Neuronal stem cell (in vitro differentiated cells): ENCODE measurements around the gene FGFRL1.
A peak's percentile ranks its signal among the peaks of the same experiment; 100 is the strongest.
"Not testable (repeated sequence)": the region's sequence is repeated elsewhere in the genome, so short reads cannot be mapped to it uniquely, and the experiment has no call there.

Experiments used
- DNase-seq: peaks from one replicate; pipeline ENCODE4 v3.0.0-alpha.2; 2013; ENCODE audit warnings: low spot score
- H2AFZ ChIP-seq: one replicate; pipeline ENCODE4 v1.6.1; 2013; ENCODE audit warnings: mild to moderate bottlenecking, low read length, inconsistent platforms
- H2AK5ac ChIP-seq: 2 replicates; pipeline ENCODE4 v1.6.1; 2013; ENCODE audit warnings: low read depth, mild to moderate bottlenecking, inconsistent platforms, low read length, moderate library complexity, mixed read lengths
- H2BK120ac ChIP-seq: 2 replicates; pipeline ENCODE4 v1.6.1; 2013; ENCODE audit warnings: low read depth, mild to moderate bottlenecking, inconsistent platforms, low read length, moderate library complexity, mixed read lengths
- H2BK12ac ChIP-seq: one replicate; pipeline ENCODE4 v1.6.1; 2013; ENCODE audit warnings: low read length, inconsistent platforms
- H2BK15ac ChIP-seq: 2 replicates; pipeline ENCODE4 v1.6.1; 2013; ENCODE audit warnings: mild to moderate bottlenecking, low read length, inconsistent platforms, mixed read lengths
- H2BK5ac ChIP-seq: one replicate; pipeline ENCODE4 v1.6.1; 2013; ENCODE audit warnings: inconsistent platforms, mild to moderate bottlenecking, low read length, moderate library complexity
- H3K14ac ChIP-seq: one replicate; pipeline ENCODE4 v1.6.1; 2013; ENCODE audit warnings: low read length, inconsistent platforms
- H3K18ac ChIP-seq: 2 replicates; pipeline ENCODE4 v1.6.1; 2013; ENCODE audit warnings: low read length, inconsistent platforms
- H3K23ac ChIP-seq: 2 replicates; pipeline ENCODE4 v1.6.1; 2013; ENCODE audit warnings: low read depth, mild to moderate bottlenecking, mixed read lengths, low read length, inconsistent platforms; ENCODE audit not compliant: poor library complexity
- H3K27ac ChIP-seq: replicated peaks from 3 replicates; pipeline ENCODE4 v1.5.1; 2013; ENCODE audit warnings: low read length, inconsistent platforms
- H3K27me3 ChIP-seq, 3 experiments: 2 replicates each; pipeline ENCODE4 v1.6.1; 2013; ENCODE audit warnings: low read length in 3 of 3, mild to moderate bottlenecking in 2 of 3, inconsistent platforms in 1 of 3, low read depth in 1 of 3, mixed read lengths in 1 of 3, moderate library complexity in 1 of 3; ENCODE audit not compliant: control insufficient read depth in 3 of 3, insufficient read depth in 3 of 3
- H3K36me3 ChIP-seq, 2 donors: replicated peaks in 1 of 2; 2 replicates each; pipeline ENCODE4 v1.6.1; 2013; ENCODE audit warnings: low read length in 2 of 2; ENCODE audit not compliant: control insufficient read depth in 2 of 2, insufficient read depth in 2 of 2
- H3K4ac ChIP-seq: 2 replicates; pipeline ENCODE4 v1.6.1; 2013; ENCODE audit warnings: inconsistent platforms, mild to moderate bottlenecking, low read length, moderate library complexity
- H3K4me1 ChIP-seq, 2 donors: 1 replicate in 1 of 2; 2 replicates in 1 of 2; pipeline ENCODE4 v1.6.1; 2013; ENCODE audit warnings: low read length in 2 of 2, low read depth in 1 of 2; ENCODE audit not compliant: control insufficient read depth in 2 of 2, insufficient read depth in 1 of 2
- H3K4me2 ChIP-seq: one replicate; pipeline ENCODE4 v1.6.1; 2013; ENCODE audit warnings: mild to moderate bottlenecking, low read length, inconsistent platforms; ENCODE audit not compliant: insufficient read depth, poor library complexity, severe bottlenecking
- H3K4me3 ChIP-seq, 2 donors: 2 replicates each; pipeline ENCODE4 v1.5.1; 2013; ENCODE audit warnings: low read length in 2 of 2, mild to moderate bottlenecking in 2 of 2, inconsistent platforms in 1 of 2, moderate library complexity in 1 of 2
- H3K79me1 ChIP-seq: one replicate; pipeline ENCODE4 v1.6.1; 2013; ENCODE audit warnings: low read depth, mild to moderate bottlenecking, inconsistent platforms, low read length, moderate library complexity
- H3K9ac ChIP-seq: one replicate; pipeline ENCODE4 v1.6.1; 2013; ENCODE audit warnings: mild to moderate bottlenecking, low read depth, low read length, inconsistent platforms; ENCODE audit not compliant: poor library complexity
- H3K9me3 ChIP-seq, 2 donors: replicated peaks in 1 of 2; 2 replicates each; pipeline versions ENCODE3 to v1.6.1; 2013; ENCODE audit warnings: low read length in 2 of 2, mild to moderate bottlenecking in 2 of 2, inconsistent platforms in 1 of 2, low read depth in 1 of 2, mixed read lengths in 1 of 2, moderate library complexity in 1 of 2; ENCODE audit not compliant: control insufficient read depth in 2 of 2, insufficient read depth in 1 of 2
- H4K8ac ChIP-seq: one replicate; pipeline ENCODE4 v1.6.1; 2013; ENCODE audit warnings: low read depth, mild to moderate bottlenecking, inconsistent platforms, low read length, moderate library complexity
- H4K91ac ChIP-seq: one replicate; pipeline ENCODE4 v1.6.1; 2013; ENCODE audit warnings: low read length, low read depth, mild to moderate bottlenecking, inconsistent platforms; ENCODE audit not compliant: poor library complexity
- WGBS, 2 donors: extraction: QIAGEN DNeasy Blood & Tissue Kit; methylation state at CpG; one replicate each; pipeline ENCODE4 v1.1.7; 2013; ENCODE audit warnings: missing lambda C conversion rate in 2 of 2, mixed read lengths in 1 of 2; ENCODE audit not compliant: insufficient read length in 2 of 2, insufficient replicate concordance in 1 of 2; ENCODE audit errors: extremely low coverage in 2 of 2; 5-methylcytosine and 5-hydroxymethylcytosine counted together

FGFRL1 gene

DNA sequence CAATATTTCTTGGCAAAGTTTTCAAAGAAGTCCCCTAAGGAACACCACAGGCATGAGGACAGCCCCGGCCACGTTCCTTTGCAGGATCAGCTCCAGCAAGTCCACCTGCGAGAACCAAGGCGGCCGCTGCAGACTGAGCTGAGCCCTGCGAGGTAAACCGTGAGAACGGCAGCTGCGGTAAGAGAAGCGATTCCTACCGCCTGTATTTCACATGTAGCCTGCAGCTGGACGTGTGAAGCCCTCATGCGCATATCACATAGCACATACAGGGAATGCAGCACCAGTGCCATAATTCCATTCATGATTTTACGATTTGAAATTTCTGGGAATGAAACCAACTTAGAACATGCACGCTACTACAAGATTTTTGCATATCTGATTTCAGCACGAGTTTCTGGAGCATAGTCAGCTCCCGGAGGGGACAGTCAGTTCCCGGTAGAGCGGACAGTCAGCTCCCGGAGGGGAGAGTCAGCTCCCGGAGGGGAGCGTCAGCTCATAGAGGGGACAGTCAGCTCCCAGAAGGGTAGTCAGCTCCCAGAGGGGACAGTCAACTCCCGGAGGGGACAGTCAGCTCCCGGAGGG lies 41.7 kb downstream of the FGFRL1 start:
- Histone ChIP-seq H4K91ac (no peak overlapping the region), H3K4me1 (peaks cover 3 to 12% of the 10 kb centered on the region in 2 donors), H2BK5ac (no peak overlapping the region), H3K27ac (no peak overlapping the region), H4K8ac (no peak overlapping the region), H2BK12ac (no peak overlapping the region), H3K18ac (no peak overlapping the region), H2BK120ac (no peak overlapping the region), H3K23ac (peak overlapping the region; percentile 52), H3K4me2 (no peak overlapping the region), H3K79me1 (peaks cover 2% of the 10 kb centered on the region), H3K36me3 (no peaks in the 10 kb centered on the region), H3K14ac (no peak overlapping the region), H3K27me3 (peaks cover 0 to 60% (median 17%) of the 10 kb centered on the region in 3 experiments), H3K9me3 (peaks cover 4 to 5% of the 10 kb centered on the region in 2 donors), H2BK15ac (no peak overlapping the region), H3K9ac (no peak overlapping the region), H3K4me3 (no peak overlapping the region), H3K4ac (no peak overlapping the region), H2AK5ac (no peak overlapping the region), H2AFZ (no peak overlapping the region)
- WGBS, 2 donors = no CpG with 5 or more reads among the region's 24 CpGs
- DNase-seq = no peak

DNA sequence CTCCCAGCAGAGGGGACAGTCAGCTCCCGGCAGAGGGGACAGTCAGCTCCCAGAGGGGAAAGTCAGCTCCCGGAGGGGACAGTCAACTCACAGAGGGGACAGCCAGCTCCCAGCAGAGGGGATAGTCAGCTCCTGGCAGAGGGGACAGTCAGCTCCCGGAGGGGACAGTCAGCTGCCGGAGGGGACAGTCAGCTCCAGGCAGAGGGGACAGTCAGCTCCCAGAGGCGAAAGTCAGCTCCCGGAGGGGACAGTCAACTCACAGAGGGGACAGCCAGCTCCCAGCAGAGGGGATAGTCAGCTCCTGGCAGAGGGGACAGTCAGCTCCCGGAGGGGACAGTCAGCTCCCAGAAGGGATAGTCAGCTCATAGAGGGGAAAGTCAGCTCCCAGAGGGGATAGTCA lies 42.5 kb downstream of the FGFRL1 start:
- not testable (repeated sequence) for H3K36me3 ChIP-seq, H3K23ac ChIP-seq, H4K8ac ChIP-seq, H3K4me2 ChIP-seq, H3K79me1 ChIP-seq, H3K4me3 ChIP-seq, H3K27ac ChIP-seq, H2AFZ ChIP-seq, H2BK120ac ChIP-seq, H2BK15ac ChIP-seq, H3K4ac ChIP-seq, H3K9me3 ChIP-seq, DNase-seq, H3K9ac ChIP-seq, H4K91ac ChIP-seq, H3K14ac ChIP-seq, H2BK5ac ChIP-seq, H2BK12ac ChIP-seq, H2AK5ac ChIP-seq, H3K18ac ChIP-seq
- WGBS, 2 donors = no CpG with 5 or more reads among the region's 7 CpGs
- peaks cover 5 to 15% of the 10 kb centered on the region in 2 donors for H3K4me1 ChIP-seq
- peaks cover 0 to 67% (median 17%) of the 10 kb centered on the region in 3 experiments for H3K27me3 ChIP-seq

GRCh38 chr4:1054696-1055242 lies 43.3 kb downstream of the FGFRL1 start:
- H3K27me3 ChIP-seq = peaks cover 0 to 73% (median 17%) of the 10 kb centered on the region in 3 experiments
- H4K8ac ChIP-seq = not testable (repeated sequence)

DNA sequence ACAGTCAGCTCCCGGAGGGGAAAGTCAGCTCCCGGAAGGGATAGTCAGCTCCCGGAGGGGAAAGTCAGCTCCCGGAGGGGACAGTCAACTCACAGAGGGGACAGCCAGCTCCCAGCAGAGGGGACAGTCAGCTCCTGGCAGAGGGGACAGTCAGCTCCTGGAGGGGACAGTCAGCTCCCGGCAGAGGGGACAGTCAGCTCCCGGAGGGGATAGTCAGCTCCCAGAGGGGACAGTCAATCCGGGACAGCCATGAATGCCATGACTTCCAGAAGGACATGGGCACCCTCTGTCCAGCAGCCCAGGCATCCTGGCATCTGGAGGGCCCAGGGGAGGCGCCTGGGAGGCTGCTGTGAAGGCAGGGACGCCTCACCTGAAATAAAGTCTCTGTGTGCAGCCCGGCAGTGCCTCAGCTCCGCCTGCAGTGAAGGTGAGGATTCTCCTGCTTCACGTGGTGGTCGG lies 43.8 kb downstream of the FGFRL1 start:
- not testable (repeated sequence) for H2AK5ac ChIP-seq, H4K91ac ChIP-seq, H2BK120ac ChIP-seq, H3K4me2 ChIP-seq, H3K79me1 ChIP-seq, H3K9ac ChIP-seq, H2BK15ac ChIP-seq, H2AFZ ChIP-seq, H2BK12ac ChIP-seq, H3K4ac ChIP-seq, H3K18ac ChIP-seq, H3K36me3 ChIP-seq, H3K27ac ChIP-seq, H3K23ac ChIP-seq, H3K9me3 ChIP-seq, DNase-seq, H3K4me3 ChIP-seq, H2BK5ac ChIP-seq, H4K8ac ChIP-seq, H3K14ac ChIP-seq
- Histone ChIP-seq H3K27me3 (peaks cover 0 to 73% (median 17%) of the 10 kb centered on the region in 3 experiments), H3K4me1 (peaks cover 5 to 15% of the 10 kb centered on the region in 2 donors)
- no CpG with 5 or more reads among the region's 13 CpGs for WGBS, 2 donors

More at GRCh38 chr4:1054696-1055242, 43.3 kb downstream of the FGFRL1 start:
- not testable (repeated sequence) for H3K27ac ChIP-seq, H3K79me1 ChIP-seq, H3K18ac ChIP-seq, H3K14ac ChIP-seq, H2AFZ ChIP-seq, H3K36me3 ChIP-seq, H3K23ac ChIP-seq, H2BK5ac ChIP-seq, H2BK12ac ChIP-seq, H2BK15ac ChIP-seq, H3K9ac ChIP-seq, H3K4ac ChIP-seq, H2BK120ac ChIP-seq, H3K4me3 ChIP-seq, H4K91ac ChIP-seq, DNase-seq, H3K4me2 ChIP-seq, H2AK5ac ChIP-seq, H3K9me3 ChIP-seq
- H3K4me1 ChIP-seq = peaks cover 5 to 15% of the 10 kb centered on the region in 2 donors
- WGBS, 2 donors = no CpG with 5 or more reads among the region's 11 CpGs
